Type B pancreatic cell (in vitro differentiated cells): ENCODE data around the gene SRD5A1. TPM values are rescaled to one million over a fixed set of nuclear protein-coding genes. Genes with fewer than 3 reads are reported as not detected.

Source experiments
- DNase-seq: peaks from one replicate; pipeline ENCODE4 v3.0.0; 2021; ENCODE audit warnings: mixed read lengths; ENCODE audit not compliant: unreplicated experiment; ENCODE audit errors: extremely low spot score
- H3K27ac Mint-ChIP-seq: 2 replicates; pipeline ENCODE4 v1.8.0; 2021; ENCODE audit warnings: mild to moderate bottlenecking, mixed read lengths
- H3K27me3 Mint-ChIP-seq: 2 replicates; pipeline ENCODE4 v1.8.0; 2021; ENCODE audit warnings: mixed read lengths
- H3K36me3 Mint-ChIP-seq: 2 replicates; pipeline ENCODE4 v1.8.0; 2021; ENCODE audit warnings: mixed read lengths
- H3K4me1 Mint-ChIP-seq: one replicate; pipeline ENCODE4 v1.8.0; 2021; ENCODE audit warnings: mixed read lengths; ENCODE audit not compliant: unreplicated experiment
- H3K4me3 Mint-ChIP-seq: 2 replicates; pipeline ENCODE4 v1.8.0; 2021; ENCODE audit warnings: mild to moderate bottlenecking, mixed read lengths
- H3K9me3 Mint-ChIP-seq: 2 replicates; pipeline ENCODE4 v1.8.0; 2021; ENCODE audit warnings: mixed read lengths
- total RNA-seq: library from RNA; stranded (reverse); gene quantifications from 2 replicates; pipeline ENCODE4 v1.2.1, GENCODE V29; 2021; ENCODE audit warnings: low replicate concordance
- TF ChIP-seq, protein P1 (sequence below): fragments of 200-600 bp; sonication (generic); conservative IDR thresholded peaks from 2 replicates; pipeline ENCODE4 v1.5.0; 2021; ENCODE audit warnings: antibody characterized with exemption, mild to moderate bottlenecking

Gene SRD5A1
- total RNA-seq, 1 donor from 2014 or later = 23.1 TPM

GRCh38 chr5:6593148-6594016, 39.9 kb upstream of the SRD5A1 start:
- Mint-ChIP-seq H3K4me1 (no peaks in the 10 kb centered on the region), H3K27ac (no peak overlapping the region), H3K36me3 (peaks cover 16% of the 10 kb centered on the region), H3K27me3 (no peaks in the 10 kb centered on the region), H3K4me3 (no peak overlapping the region), H3K9me3 (no peaks in the 10 kb centered on the region)
- TF ChIP-seq, protein P1, sequence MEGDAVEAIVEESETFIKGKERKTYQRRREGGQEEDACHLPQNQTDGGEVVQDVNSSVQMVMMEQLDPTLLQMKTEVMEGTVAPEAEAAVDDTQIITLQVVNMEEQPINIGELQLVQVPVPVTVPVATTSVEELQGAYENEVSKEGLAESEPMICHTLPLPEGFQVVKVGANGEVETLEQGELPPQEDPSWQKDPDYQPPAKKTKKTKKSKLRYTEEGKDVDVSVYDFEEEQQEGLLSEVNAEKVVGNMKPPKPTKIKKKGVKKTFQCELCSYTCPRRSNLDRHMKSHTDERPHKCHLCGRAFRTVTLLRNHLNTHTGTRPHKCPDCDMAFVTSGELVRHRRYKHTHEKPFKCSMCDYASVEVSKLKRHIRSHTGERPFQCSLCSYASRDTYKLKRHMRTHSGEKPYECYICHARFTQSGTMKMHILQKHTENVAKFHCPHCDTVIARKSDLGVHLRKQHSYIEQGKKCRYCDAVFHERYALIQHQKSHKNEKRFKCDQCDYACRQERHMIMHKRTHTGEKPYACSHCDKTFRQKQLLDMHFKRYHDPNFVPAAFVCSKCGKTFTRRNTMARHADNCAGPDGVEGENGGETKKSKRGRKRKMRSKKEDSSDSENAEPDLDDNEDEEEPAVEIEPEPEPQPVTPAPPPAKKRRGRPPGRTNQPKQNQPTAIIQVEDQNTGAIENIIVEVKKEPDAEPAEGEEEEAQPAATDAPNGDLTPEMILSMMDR = no peak
- no peak for DNase-seq

- Mint-ChIP-seq H3K4me1 (no peaks in the 10 kb centered on the region), H3K9me3 (no peaks in the 10 kb centered on the region), H3K4me3 (no peak overlapping the region), H3K27me3 (no peaks in the 10 kb centered on the region), H3K27ac (no peak overlapping the region), H3K36me3 (peaks cover 20% of the 10 kb centered on the region)
- TF ChIP-seq, protein P1 = no peak
- no peak for DNase-seq
Observed at GRCh38 chr5:6594066-6594465, 39.2 kb upstream of the SRD5A1 start.

- H3K27ac Mint-ChIP-seq = no peak overlapping the region
- H3K4me1 Mint-ChIP-seq = no peaks in the 10 kb centered on the region
- TF ChIP-seq, protein P1 = no peak
- no peak for DNase-seq
- peaks cover 21% of the 10 kb centered on the region for H3K36me3 Mint-ChIP-seq
- H3K27me3 Mint-ChIP-seq = no peaks in the 10 kb centered on the region
- H3K9me3 Mint-ChIP-seq = no peaks in the 10 kb centered on the region
- no peak overlapping the region for H3K4me3 Mint-ChIP-seq
Observed at GRCh38 chr5:6595405-6595804, 37.8 kb upstream of the SRD5A1 start.

DNA sequence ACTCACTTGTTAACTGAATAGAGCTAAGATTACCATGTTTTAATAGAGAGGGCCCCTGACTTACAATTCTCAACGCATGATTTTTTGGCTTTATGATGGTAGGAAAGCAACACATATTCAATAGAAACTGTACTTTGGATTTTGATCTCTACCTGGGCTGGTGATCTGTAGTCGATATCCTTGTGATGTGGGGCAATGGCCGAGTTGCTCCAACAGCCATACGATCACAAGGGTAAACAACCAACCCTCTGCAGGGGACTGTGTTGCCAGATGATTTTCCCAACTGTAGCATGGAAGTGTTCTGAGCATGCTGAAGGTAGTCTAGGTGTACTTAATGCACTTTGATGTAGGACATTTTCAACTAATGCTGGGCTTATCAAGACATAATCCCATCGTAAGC, 36.9 kb upstream of the SRD5A1 start:
- TF ChIP-seq, protein P1 = no peak
- H3K27me3 Mint-ChIP-seq = no peaks in the 10 kb centered on the region
- H3K9me3 Mint-ChIP-seq = no peaks in the 10 kb centered on the region
- H3K27ac Mint-ChIP-seq = no peak overlapping the region
- H3K4me3 Mint-ChIP-seq = no peak overlapping the region
- no peaks in the 10 kb centered on the region for H3K4me1 Mint-ChIP-seq
- DNase-seq = no peak
- H3K36me3 Mint-ChIP-seq = peaks cover 27% of the 10 kb centered on the region

GRCh38 chr5:6597557-6597956, 35.7 kb upstream of the SRD5A1 start:
- TF ChIP-seq, protein P1 = no peak
- Mint-ChIP-seq H3K4me1 (no peaks in the 10 kb centered on the region), H3K27ac (no peak overlapping the region), H3K36me3 (peaks cover 36% of the 10 kb centered on the region), H3K27me3 (no peaks in the 10 kb centered on the region), H3K4me3 (no peak overlapping the region), H3K9me3 (no peaks in the 10 kb centered on the region)
- DNase-seq = no peak
